Testis (tissue), 3 donors: ENCODE data around the gene CSTB. TPM values are rescaled to one million over a fixed set of nuclear protein-coding genes. Genes with fewer than 3 reads are reported as not detected.

Experiments
- DNase-seq: peaks from one replicate; pipeline ENCODE4 v3.0.0-alpha.2; 2019
- H3K27ac ChIP-seq, 2 donors: fragments of 200-600 bp; sonication (generic); one replicate each; pipeline ENCODE4 v1.5.1; 2019
- H3K27me3 ChIP-seq: fragments of 200-600 bp; sonication (generic); one replicate; pipeline ENCODE4 v1.5.1; 2019
- H3K36me3 ChIP-seq: fragments of 200-600 bp; sonication (generic); one replicate; pipeline ENCODE4 v1.5.1; 2017; ENCODE audit warnings: low read depth; ENCODE audit errors: missing control alignments
- H3K4me1 ChIP-seq: fragments of 200-600 bp; sonication (generic); one replicate; pipeline ENCODE4 v1.5.1; 2019
- H3K4me3 ChIP-seq, 2 donors: fragments of 200-600 bp; sonication (generic); one replicate each; pipeline ENCODE4 v1.5.1; 2017 to 2019
- H3K9me3 ChIP-seq: fragments of 200-600 bp; sonication (generic); one replicate; pipeline ENCODE4 v1.5.1; 2017
- CTCF ChIP-seq, 3 experiments: fragments of 450-650 bp in 2 of 3; fragments of 200-600 bp in 1 of 3; sonication (generic) in 1 of 3; IDR thresholded peaks; one replicate each; pipeline ENCODE4 v1.5.1; 2016 to 2019; ENCODE audit warnings: antibody characterized with exemption in 3 of 3, mild to moderate bottlenecking in 2 of 3, moderate library complexity in 1 of 3
- POLR2A ChIP-seq: fragments of 450-650 bp; IDR thresholded peaks from one replicate; pipeline ENCODE4 v1.6.1; 2017; ENCODE audit warnings: antibody characterized with exemption, mild to moderate bottlenecking, moderate library complexity
- WGBS, 2 donors: methylation state at CpG; one replicate each; pipeline ENCODE4 v1.1.5; 2018; 5-methylcytosine and 5-hydroxymethylcytosine counted together
- intact Hi-C: fragments of 100-400 bp; cut with DNase I; formaldehyde crosslinking; loops from one replicate; pipeline ENCODE4 v1.15.1; 2023; ENCODE audit warnings: low total_unique reads
- polyA plus RNA-seq: library from polyadenylated mRNA; stranded (reverse); fragments of 350-450 nt; fragmentation: Illumina TruSeq; extraction: RNeasy Lipid Tissue Mini Kit (QIAGEN cat#74804); gene quantifications from one replicate; pipeline ENCODE4 v1.2.3, GENCODE V29; 2014; ENCODE audit warnings: low read depth, low replicate concordance; ENCODE audit not compliant: insufficient read depth
- total RNA-seq, 2 donors: library from RNA; depleted of rRNA; stranded (reverse); fragments of >200 nt; gene quantifications; one replicate each; pipeline ENCODE4 v1.2.3, GENCODE V29; 2016

CSTB gene
- total and polyA plus RNA-seq, 3 donors from 2014 or later, result 23.9 to 49.5 (median 31.0) TPM

- H3K9me3 ChIP-seq, result no peaks in the 10 kb centered on the region
- no peak for DNase-seq
- no peaks in the 10 kb centered on the region for H3K27me3 ChIP-seq
- no peak overlapping the region for H3K27ac ChIP-seq
- intact Hi-C loops, result no loop called here
- WGBS, 2 donors, result 92 to 94% methylated on average over 4 to 10 of the region's 10 CpGs
- no peak overlapping the region for H3K4me3 ChIP-seq
- peaks cover 11% of the 10 kb centered on the region for H3K4me1 ChIP-seq
- H3K36me3 ChIP-seq, result no peaks in the 10 kb centered on the region
- no peak for TF ChIP-seq CTCF (IDR thresholded peaks at IDR 0.05)
- no peak for TF ChIP-seq POLR2A
Measured at GRCh38 chr21:43774163-43774562, 1.9 kb downstream of the CSTB start.

- TF ChIP-seq CTCF (IDR thresholded peaks at IDR 0.05) (no peak), POLR2A (no peak)
- no peaks in the 10 kb centered on the region for H3K27me3 ChIP-seq
- H3K4me3 ChIP-seq, result no peak overlapping the region
- intact Hi-C loops, result no loop called here
- no peaks in the 10 kb centered on the region for H3K9me3 ChIP-seq
- no peak for DNase-seq
- H3K36me3 ChIP-seq, result no peaks in the 10 kb centered on the region
- no peak overlapping the region for H3K27ac ChIP-seq
- WGBS, 2 donors, result 77 to 79% methylated on average over 6 of the region's 6 CpGs
- H3K4me1 ChIP-seq, result peaks cover 14% of the 10 kb centered on the region
Measured at GRCh38 chr21:43772425-43772821, 3.7 kb downstream of the CSTB start.

GRCh38 chr21:43771698-43772424 is 4.2 kb downstream of the CSTB start:
- no peak for DNase-seq
- no peak for TF ChIP-seq POLR2A
- no peak for TF ChIP-seq CTCF (IDR thresholded peaks at IDR 0.05)
- no peaks in the 10 kb centered on the region for H3K9me3 ChIP-seq
- intact Hi-C loops, result no loop called here
- H3K27ac ChIP-seq, result no peak overlapping the region
- no peak overlapping the region for H3K4me3 ChIP-seq
- no peaks in the 10 kb centered on the region for H3K36me3 ChIP-seq
- 85 to 87% methylated on average over 13 of the region's 13 CpGs for WGBS, 2 donors
- peaks cover 14% of the 10 kb centered on the region for H3K4me1 ChIP-seq
- H3K27me3 ChIP-seq, result no peaks in the 10 kb centered on the region

GRCh38 chr21:43771199-43771675 is 4.9 kb downstream of the CSTB start:
- no peaks in the 10 kb centered on the region for H3K9me3 ChIP-seq
- no peaks in the 10 kb centered on the region for H3K27me3 ChIP-seq
- H3K36me3 ChIP-seq, result no peaks in the 10 kb centered on the region
- H3K4me3 ChIP-seq, result no peak overlapping the region
- no peak overlapping the region for H3K27ac ChIP-seq
- TF ChIP-seq POLR2A (no peak), CTCF (IDR thresholded peaks at IDR 0.05) (no peak)
- 82 to 84% methylated on average over 8 to 13 of the region's 13 CpGs for WGBS, 2 donors
- H3K4me1 ChIP-seq, result peaks cover 14% of the 10 kb centered on the region
- intact Hi-C loops, result no loop called here
- DNase-seq, result no peak
